ENCODE results near the gene PARD3B.

The PARD3B gene

GRCh38 chr2:204972606-204973336 lies 427.5 kb downstream of the PARD3B start:
- peak; percentile 50 for DNase-seq

- peak; percentile 39 for DNase-seq
Observed at GRCh38 chr2:204973616-204974015, 428.3 kb downstream of the PARD3B start.

GRCh38 chr2:204974487-204974886 lies 429.2 kb downstream of the PARD3B start:
- no peak for DNase-seq

GRCh38 chr2:204977914-204978313 lies 432.6 kb downstream of the PARD3B start:
- DNase-seq: peak; percentile 19

- peak; percentile 82 for DNase-seq
Observed at GRCh38 chr2:204982303-204982702, 437.0 kb downstream of the PARD3B start.

GRCh38 chr2:204984518-204984917 lies 439.2 kb downstream of the PARD3B start:
- peak; percentile 36 for DNase-seq

GRCh38 chr2:204986641-204987040 lies 441.4 kb downstream of the PARD3B start:
- no peak for DNase-seq

GRCh38 chr2:204988836-204989235 lies 443.6 kb downstream of the PARD3B start:
- no peak for DNase-seq

GRCh38 chr2:204989877-204990276 lies 444.6 kb downstream of the PARD3B start:
- no peak for DNase-seq

- DNase-seq: no peak
Observed at GRCh38 chr2:205001300-205001966, 456.2 kb downstream of the PARD3B start.

- DNase-seq: no peak
Observed at GRCh38 chr2:205002390-205002789, 457.1 kb downstream of the PARD3B start.

GRCh38 chr2:205003288-205003687 lies 458.0 kb downstream of the PARD3B start:
- no peak for DNase-seq

GRCh38 chr2:205010196-205010595 lies 464.9 kb downstream of the PARD3B start:
- DNase-seq: no peak

GRCh38 chr2:205011031-205011430 lies 465.8 kb downstream of the PARD3B start:
- DNase-seq: peak; percentile 96

GRCh38 chr2:205012961-205013360 lies 467.7 kb downstream of the PARD3B start:
- no peak for DNase-seq

- DNase-seq: no peak
Observed at GRCh38 chr2:205013586-205013985, 468.3 kb downstream of the PARD3B start.

GRCh38 chr2:205014201-205014600 lies 468.9 kb downstream of the PARD3B start:
- DNase-seq: no peak

GRCh38 chr2:205017381-205017780 lies 472.1 kb downstream of the PARD3B start:
- peak; percentile 21 for DNase-seq

- DNase-seq: no peak
Observed at GRCh38 chr2:205017912-205018311, 472.6 kb downstream of the PARD3B start.

GRCh38 chr2:205020673-205021072 lies 475.4 kb downstream of the PARD3B start:
- peak; percentile 5 for DNase-seq

- DNase-seq: peak; percentile 64
Observed at GRCh38 chr2:205022841-205023240, 477.6 kb downstream of the PARD3B start.

GRCh38 chr2:205024822-205025518 lies 479.7 kb downstream of the PARD3B start:
- no peak for DNase-seq

GRCh38 chr2:205025580-205026240 lies 480.4 kb downstream of the PARD3B start:
- DNase-seq: no peak

Measured in NCI-H82 (cell line).